HG02981 (cell line): ENCODE data around the gene THAP7.

Source experiments
- ATAC-seq: cut with Tn5 transposase; IDR thresholded peaks from one replicate; pipeline ENCODE4 v1.9.1; 2021; ENCODE audit warnings: mild to moderate bottlenecking, moderate library complexity; ENCODE audit not compliant: unreplicated experiment

THAP7 gene

DNA sequence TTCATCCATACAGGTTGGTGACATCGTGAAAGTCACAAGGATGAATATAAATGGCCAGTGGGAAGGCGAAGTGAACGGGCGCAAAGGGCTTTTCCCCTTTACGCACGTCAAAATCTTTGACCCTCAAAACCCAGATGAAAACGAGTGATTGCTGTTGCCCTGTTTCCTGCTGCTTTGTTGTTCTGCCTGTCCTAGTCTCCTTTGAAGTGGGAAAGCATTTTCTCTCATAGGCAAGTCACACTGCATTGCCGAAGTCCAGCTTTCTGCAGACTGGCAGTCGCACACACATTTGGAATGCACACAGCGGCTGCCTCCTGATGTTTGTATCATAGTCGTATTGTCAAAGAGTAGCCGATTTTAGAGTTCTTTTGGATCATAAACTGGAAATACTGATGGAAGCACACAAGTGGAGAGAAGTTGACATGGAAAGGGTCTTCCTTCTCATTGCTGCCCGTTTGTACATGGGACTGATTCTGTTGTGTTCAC, 52.2 kb downstream of the THAP7 start:
- ATAC-seq = no peak
